Chondrocyte (in vitro differentiated cells): ENCODE data around the gene ARHGAP24. TPM values are rescaled to one million over a fixed set of nuclear protein-coding genes. Genes with fewer than 3 reads are reported as not detected.

Source experiments
- DNase-seq: peaks from one replicate; pipeline ENCODE4 v3.0.0; 2021; ENCODE audit warnings: mixed read lengths, low spot score
- H3K27ac Mint-ChIP-seq: one replicate; pipeline ENCODE4 v1.8.0; 2021; ENCODE audit warnings: mild to moderate bottlenecking, moderate library complexity, mixed read lengths; ENCODE audit not compliant: unreplicated experiment
- H3K27me3 Mint-ChIP-seq: 2 replicates; pipeline ENCODE4 v1.8.0; 2021; ENCODE audit warnings: low read depth, mixed read lengths
- H3K36me3 Mint-ChIP-seq: 2 replicates; pipeline ENCODE4 v1.8.0; 2021; ENCODE audit warnings: low read depth, mixed read lengths
- H3K4me1 Mint-ChIP-seq: 2 replicates; pipeline ENCODE4 v1.8.0; 2021; ENCODE audit warnings: low read depth, mild to moderate bottlenecking, mixed read lengths
- H3K4me3 Mint-ChIP-seq: one replicate; pipeline ENCODE4 v1.8.0; 2021; ENCODE audit warnings: mild to moderate bottlenecking, moderate library complexity, mixed read lengths; ENCODE audit not compliant: unreplicated experiment
- H3K9me3 Mint-ChIP-seq: 2 replicates; pipeline ENCODE4 v1.8.0; 2021; ENCODE audit warnings: low read depth, mixed read lengths
- total RNA-seq: library from RNA; stranded (reverse); gene quantifications from 3 replicates; pipeline ENCODE4 v1.2.1, GENCODE V29; 2021
- TF ChIP-seq, protein P1 (sequence below): fragments of 200-600 bp; sonication (generic); IDR thresholded peaks from 2 replicates; pipeline ENCODE4 v1.5.0; 2021; ENCODE audit warnings: antibody characterized with exemption, mild to moderate bottlenecking, moderate library complexity

Gene ARHGAP24
- total RNA-seq, 1 donor from 2014 or later: 22.0 TPM

DNA sequence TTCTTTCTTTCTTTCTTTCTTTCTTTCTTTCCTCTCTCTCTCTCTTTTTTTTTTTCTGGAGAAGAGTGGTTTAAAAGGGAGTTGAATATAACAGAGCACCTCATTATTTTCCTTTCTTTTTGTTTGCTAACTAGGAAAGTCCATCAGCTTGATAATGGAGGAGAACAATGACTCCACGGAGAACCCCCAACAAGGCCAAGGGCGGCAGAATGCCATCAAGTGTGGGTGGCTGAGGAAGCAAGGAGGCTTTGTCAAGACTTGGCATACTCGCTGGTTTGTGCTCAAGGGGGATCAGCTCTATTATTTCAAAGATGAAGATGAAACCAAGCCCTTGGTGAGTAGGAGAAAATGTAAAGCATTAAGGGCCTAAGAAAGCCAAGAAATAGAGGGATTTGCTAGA, 95.4 kb downstream of the ARHGAP24 start:
- H3K9me3 Mint-ChIP-seq: no peaks in the 10 kb centered on the region
- no peaks in the 10 kb centered on the region for H3K36me3 Mint-ChIP-seq
- no peaks in the 10 kb centered on the region for H3K4me1 Mint-ChIP-seq
- no peak overlapping the region for H3K4me3 Mint-ChIP-seq
- TF ChIP-seq, protein P1, sequence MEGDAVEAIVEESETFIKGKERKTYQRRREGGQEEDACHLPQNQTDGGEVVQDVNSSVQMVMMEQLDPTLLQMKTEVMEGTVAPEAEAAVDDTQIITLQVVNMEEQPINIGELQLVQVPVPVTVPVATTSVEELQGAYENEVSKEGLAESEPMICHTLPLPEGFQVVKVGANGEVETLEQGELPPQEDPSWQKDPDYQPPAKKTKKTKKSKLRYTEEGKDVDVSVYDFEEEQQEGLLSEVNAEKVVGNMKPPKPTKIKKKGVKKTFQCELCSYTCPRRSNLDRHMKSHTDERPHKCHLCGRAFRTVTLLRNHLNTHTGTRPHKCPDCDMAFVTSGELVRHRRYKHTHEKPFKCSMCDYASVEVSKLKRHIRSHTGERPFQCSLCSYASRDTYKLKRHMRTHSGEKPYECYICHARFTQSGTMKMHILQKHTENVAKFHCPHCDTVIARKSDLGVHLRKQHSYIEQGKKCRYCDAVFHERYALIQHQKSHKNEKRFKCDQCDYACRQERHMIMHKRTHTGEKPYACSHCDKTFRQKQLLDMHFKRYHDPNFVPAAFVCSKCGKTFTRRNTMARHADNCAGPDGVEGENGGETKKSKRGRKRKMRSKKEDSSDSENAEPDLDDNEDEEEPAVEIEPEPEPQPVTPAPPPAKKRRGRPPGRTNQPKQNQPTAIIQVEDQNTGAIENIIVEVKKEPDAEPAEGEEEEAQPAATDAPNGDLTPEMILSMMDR: no peak
- no peak overlapping the region for H3K27ac Mint-ChIP-seq
- H3K27me3 Mint-ChIP-seq: no peaks in the 10 kb centered on the region
- no peak for DNase-seq

DNA sequence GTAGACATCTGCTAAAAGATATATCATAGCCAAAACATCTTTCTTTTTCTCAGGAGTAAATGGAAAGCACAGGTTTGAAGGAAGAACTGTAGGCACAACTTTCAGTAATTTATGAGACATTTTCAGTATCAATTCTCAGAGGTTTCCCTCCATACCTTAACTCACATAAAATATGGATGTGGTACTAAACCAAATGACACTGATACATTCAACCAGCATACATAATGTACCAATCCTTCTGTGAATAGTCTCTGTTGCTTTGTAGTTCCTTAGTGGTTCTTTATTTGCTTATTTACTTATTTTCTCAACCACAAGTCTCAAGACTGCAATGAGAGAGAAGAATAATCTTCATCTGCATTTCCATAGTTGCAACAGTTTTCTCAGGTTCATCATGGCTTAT, 96.1 kb downstream of the ARHGAP24 start:
- Mint-ChIP-seq H3K27me3 (no peaks in the 10 kb centered on the region), H3K9me3 (no peaks in the 10 kb centered on the region), H3K27ac (no peak overlapping the region), H3K36me3 (no peaks in the 10 kb centered on the region), H3K4me1 (no peaks in the 10 kb centered on the region), H3K4me3 (no peak overlapping the region)
- TF ChIP-seq, protein P1: no peak
- no peak for DNase-seq

DNA sequence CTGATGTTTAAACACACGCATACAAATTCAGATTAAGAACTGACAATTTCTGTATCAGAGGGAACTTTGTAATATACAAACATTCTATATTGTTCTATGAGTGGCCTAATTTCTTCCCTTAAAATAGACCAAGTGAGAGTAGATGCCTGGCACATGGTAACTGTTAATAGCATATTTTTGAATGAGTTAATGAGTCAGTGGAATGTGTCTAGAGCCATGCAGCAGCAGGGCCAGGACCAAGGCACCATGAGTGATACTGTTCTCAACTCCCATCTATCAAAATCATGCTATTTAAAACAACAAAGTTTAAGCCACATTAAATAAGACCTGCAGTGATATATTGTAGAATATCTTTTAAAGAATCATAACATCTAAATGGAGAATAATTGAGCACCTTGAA, 98.3 kb downstream of the ARHGAP24 start:
- Mint-ChIP-seq H3K4me1 (no peaks in the 10 kb centered on the region), H3K4me3 (no peak overlapping the region), H3K9me3 (no peaks in the 10 kb centered on the region), H3K36me3 (no peaks in the 10 kb centered on the region), H3K27ac (no peak overlapping the region), H3K27me3 (no peaks in the 10 kb centered on the region)
- DNase-seq: no peak
- TF ChIP-seq, protein P1: no peak

DNA sequence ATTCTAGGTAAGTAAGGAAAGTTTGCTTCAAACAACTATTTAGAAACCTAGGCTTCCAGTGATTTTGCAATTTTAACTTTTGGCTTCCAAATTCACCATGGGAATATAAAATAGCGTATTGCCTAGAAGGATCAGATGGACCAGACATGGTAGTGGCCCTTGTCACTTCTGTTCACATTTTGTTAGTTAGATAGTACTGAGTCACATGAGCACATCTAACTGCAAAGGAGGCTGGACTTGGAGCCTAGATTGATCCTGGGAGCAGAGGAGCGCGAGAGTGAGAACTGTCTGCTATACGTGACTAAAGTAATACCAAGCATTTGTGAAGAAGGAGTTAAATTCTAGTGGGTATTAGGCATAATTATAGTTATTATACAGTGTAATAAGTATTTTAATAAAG, 102.4 kb downstream of the ARHGAP24 start:
- TF ChIP-seq, protein P1: no peak
- Mint-ChIP-seq H3K36me3 (no peaks in the 10 kb centered on the region), H3K27ac (no peak overlapping the region), H3K27me3 (no peaks in the 10 kb centered on the region), H3K4me1 (no peaks in the 10 kb centered on the region), H3K4me3 (no peak overlapping the region), H3K9me3 (no peaks in the 10 kb centered on the region)
- no peak for DNase-seq

DNA sequence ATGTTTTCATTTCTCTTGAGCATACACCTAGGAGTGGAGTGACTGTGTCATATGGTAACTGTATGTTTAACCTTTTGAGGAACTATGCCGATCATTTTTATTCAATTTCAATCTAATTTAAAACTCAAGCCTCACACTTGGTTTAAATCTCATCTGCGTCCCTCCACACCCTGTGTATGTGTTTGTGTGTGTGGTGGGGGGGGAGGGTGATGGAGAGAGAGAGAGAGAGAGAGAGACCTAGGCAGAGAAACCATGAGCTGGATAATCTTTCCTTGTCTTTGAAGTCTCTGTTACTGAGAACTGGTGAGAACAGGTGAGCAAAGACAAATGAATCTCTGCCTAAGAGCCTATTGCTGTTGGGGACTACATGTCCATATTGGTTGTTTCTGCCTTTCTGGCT, 105.0 kb downstream of the ARHGAP24 start:
- TF ChIP-seq, protein P1: no peak
- H3K9me3 Mint-ChIP-seq: no peaks in the 10 kb centered on the region

More for the DNA sequence above, 105.0 kb downstream of the ARHGAP24 start:
- Mint-ChIP-seq H3K27me3 (no peaks in the 10 kb centered on the region), H3K4me3 (no peak overlapping the region), H3K36me3 (no peaks in the 10 kb centered on the region), H3K27ac (no peak overlapping the region), H3K4me1 (no peaks in the 10 kb centered on the region)
- no peak for DNase-seq
